ENCODE measurements around the gene BTNL8. TPM values are rescaled to one million over a fixed set of nuclear protein-coding genes. Genes with fewer than 3 reads are reported as not detected.

BTNL8 gene
- total RNA-seq, 4 donors from 2014 or later: not detected

DNA sequence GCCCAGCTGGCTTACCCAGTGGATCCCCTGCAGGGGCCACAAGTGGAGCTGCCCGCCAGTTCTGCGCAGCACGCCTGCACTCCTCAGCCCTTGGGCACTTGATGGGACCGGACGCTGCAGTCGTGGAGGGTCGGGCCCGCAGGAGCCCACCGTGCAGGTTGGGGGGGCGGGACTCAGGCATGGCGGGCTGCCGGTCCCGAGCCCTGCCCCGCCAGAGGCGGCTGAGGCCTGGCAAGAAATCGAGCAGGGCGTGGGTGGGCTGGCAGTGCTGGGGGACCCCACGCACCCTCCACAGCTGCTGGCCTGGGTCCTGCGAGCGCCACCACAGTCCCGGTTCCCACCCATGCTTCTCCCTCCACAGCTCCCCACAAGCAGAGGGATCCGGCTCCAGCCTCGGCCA, 70.4 kb downstream of the BTNL8 start:
- no peak for DNase-seq (ENCODE audit: low spot score in 2 of 2)
- Histone ChIP-seq H3K27ac (no peak overlapping the region), H3K4me1 (no peaks in the 10 kb centered on the region), H3K36me3 (no peaks in the 10 kb centered on the region), H3K27me3 (no peaks in the 10 kb centered on the region), H3K9me3 (no peaks in the 10 kb centered on the region), H3K4me3 (no peak overlapping the region)
- TF ChIP-seq, protein P1, sequence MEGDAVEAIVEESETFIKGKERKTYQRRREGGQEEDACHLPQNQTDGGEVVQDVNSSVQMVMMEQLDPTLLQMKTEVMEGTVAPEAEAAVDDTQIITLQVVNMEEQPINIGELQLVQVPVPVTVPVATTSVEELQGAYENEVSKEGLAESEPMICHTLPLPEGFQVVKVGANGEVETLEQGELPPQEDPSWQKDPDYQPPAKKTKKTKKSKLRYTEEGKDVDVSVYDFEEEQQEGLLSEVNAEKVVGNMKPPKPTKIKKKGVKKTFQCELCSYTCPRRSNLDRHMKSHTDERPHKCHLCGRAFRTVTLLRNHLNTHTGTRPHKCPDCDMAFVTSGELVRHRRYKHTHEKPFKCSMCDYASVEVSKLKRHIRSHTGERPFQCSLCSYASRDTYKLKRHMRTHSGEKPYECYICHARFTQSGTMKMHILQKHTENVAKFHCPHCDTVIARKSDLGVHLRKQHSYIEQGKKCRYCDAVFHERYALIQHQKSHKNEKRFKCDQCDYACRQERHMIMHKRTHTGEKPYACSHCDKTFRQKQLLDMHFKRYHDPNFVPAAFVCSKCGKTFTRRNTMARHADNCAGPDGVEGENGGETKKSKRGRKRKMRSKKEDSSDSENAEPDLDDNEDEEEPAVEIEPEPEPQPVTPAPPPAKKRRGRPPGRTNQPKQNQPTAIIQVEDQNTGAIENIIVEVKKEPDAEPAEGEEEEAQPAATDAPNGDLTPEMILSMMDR (IDR thresholded peaks at IDR 0.05): no peak
- TF ChIP-seq POLR2A (IDR thresholded peaks at IDR 0.05): no peak
- TF ChIP-seq EP300 (IDR thresholded peaks at IDR 0.05): no peak
- 95 to 97% methylated on average over 6 to 7 of the region's 23 CpGs for WGBS, 2 donors

DNA sequence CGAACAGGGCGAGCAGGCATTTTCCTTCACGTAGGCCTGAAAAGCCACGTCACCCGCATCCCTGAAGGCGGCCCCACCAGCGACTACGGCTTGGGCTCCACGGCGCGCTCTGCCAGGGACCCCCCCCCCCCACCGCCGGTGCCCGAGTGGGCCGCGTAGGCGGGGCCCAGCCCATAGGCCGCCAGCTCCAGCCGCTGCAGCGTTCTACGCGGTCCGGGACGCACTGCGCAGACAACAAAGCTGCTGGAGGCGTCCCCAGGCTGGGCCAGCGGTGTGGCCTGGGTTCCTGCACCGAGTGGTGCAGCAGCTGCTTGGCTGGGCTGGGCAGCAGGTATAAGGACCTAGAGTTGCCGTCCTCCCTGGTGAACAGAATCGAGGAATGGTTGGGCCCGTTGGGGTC, 71.4 kb downstream of the BTNL8 start:
- Histone ChIP-seq H3K27ac (no peak overlapping the region), H3K4me1 (no peaks in the 10 kb centered on the region), H3K9me3 (no peaks in the 10 kb centered on the region), H3K27me3 (no peaks in the 10 kb centered on the region), H3K4me3 (no peak overlapping the region), H3K36me3 (no peaks in the 10 kb centered on the region)
- TF ChIP-seq POLR2A (IDR thresholded peaks at IDR 0.05): no peak
- TF ChIP-seq, protein P1 (IDR thresholded peaks at IDR 0.05): no peak
- no peak for TF ChIP-seq EP300 (IDR thresholded peaks at IDR 0.05)
- DNase-seq (ENCODE audit: low spot score in 2 of 2): no peak
- WGBS, 2 donors: 94 to 96% methylated on average over 12 to 25 of the region's 31 CpGs

DNA sequence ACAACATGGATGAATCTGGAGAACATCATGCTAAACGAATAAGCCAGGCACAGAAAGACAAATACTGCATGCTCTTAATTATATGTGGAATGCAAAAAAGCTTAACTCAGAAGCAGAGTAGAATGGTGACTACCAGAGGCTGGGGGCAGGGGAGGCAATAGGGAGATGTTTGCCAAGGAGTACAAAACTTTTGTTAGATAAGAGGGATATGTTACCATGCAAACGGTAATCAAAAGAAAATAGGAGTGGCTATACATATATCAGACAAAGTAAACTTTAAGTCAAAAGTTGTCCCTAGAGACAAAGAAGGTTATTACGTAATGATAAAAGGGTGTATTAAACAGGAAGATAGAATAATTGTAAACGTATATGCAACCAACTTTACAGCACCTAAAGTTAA, 71.9 kb downstream of the BTNL8 start:
- TF ChIP-seq EP300 (IDR thresholded peaks at IDR 0.05): no peak
- no peak for TF ChIP-seq POLR2A (IDR thresholded peaks at IDR 0.05)
- TF ChIP-seq, protein P1 (IDR thresholded peaks at IDR 0.05): no peak
- no peak overlapping the region for H3K27ac ChIP-seq
- H3K27me3 ChIP-seq: no peaks in the 10 kb centered on the region
- no peaks in the 10 kb centered on the region for H3K9me3 ChIP-seq
- no peaks in the 10 kb centered on the region for H3K36me3 ChIP-seq
- no peak for DNase-seq (ENCODE audit: low spot score in 2 of 2)
- 79 to 81% methylated on average over 4 of the region's 4 CpGs for WGBS, 2 donors
- H3K4me3 ChIP-seq: no peak overlapping the region
- no peaks in the 10 kb centered on the region for H3K4me1 ChIP-seq

DNA sequence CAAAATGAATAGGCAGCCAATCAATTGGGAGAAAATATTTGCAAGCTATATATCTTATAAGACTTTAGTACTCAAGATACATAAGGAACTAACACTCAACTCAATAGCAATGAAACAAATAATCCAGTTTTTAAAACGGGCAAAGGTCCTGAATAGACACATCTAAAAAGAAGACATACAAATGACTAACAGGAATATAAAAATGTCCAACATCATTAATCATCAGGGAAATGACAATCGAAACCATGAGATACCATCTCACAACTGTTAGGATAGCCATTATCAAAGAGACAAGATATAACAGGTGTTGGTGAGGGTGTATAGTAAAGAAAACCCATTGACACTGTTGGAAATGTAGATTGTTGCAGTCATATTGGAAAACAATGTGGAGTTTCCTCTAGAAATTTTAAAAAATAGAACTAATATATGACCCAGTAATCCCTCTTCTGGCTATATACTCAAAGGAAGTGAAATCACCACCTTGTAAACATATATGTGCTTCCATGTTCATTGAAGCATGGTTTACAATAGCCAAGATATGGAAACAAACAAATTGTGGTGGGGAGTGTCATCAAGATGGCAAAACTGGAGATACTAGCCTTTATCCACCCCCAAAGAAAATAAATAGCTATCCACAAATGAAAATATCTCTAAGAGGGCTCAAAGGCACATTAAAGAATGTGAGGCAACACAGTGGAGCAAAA, 75.8 kb downstream of the BTNL8 start:
- H3K27ac ChIP-seq: no peak overlapping the region
- no peaks in the 10 kb centered on the region for H3K9me3 ChIP-seq
- no peaks in the 10 kb centered on the region for H3K4me1 ChIP-seq
- 86 to 88% methylated on average over 2 of the region's 2 CpGs for WGBS, 2 donors
- H3K36me3 ChIP-seq: no peaks in the 10 kb centered on the region
- DNase-seq (ENCODE audit: low spot score in 2 of 2): no peak
- H3K27me3 ChIP-seq: no peaks in the 10 kb centered on the region
- no peak for TF ChIP-seq EP300 (IDR thresholded peaks at IDR 0.05)
- TF ChIP-seq, protein P1 (IDR thresholded peaks at IDR 0.05): no peak
- no peak for TF ChIP-seq POLR2A (IDR thresholded peaks at IDR 0.05)
- H3K4me3 ChIP-seq: no peak overlapping the region

DNA sequence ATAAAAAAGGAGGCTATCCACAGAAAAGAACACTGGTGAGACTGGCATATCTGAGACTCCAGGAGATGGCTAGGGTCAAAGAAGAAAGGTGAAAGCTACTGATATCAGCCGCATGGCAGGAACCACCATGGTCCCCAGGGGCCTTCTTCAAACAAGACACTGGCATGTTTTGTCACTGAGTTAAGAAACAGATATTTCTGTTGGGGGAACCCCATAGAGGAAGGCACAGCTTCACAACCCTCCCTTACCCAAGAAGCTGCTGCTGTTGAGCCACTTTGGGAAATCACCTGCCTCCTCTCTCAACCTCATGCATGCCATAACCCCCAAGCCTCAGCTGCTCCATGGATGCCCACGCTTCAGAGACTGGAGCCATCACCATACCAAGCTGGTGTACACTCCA, 76.4 kb downstream of the BTNL8 start:
- Histone ChIP-seq H3K27ac (no peak overlapping the region), H3K4me1 (no peaks in the 10 kb centered on the region), H3K27me3 (no peaks in the 10 kb centered on the region), H3K36me3 (no peaks in the 10 kb centered on the region), H3K4me3 (no peak overlapping the region), H3K9me3 (no peaks in the 10 kb centered on the region)
- TF ChIP-seq POLR2A (IDR thresholded peaks at IDR 0.05): no peak
- TF ChIP-seq, protein P1 (IDR thresholded peaks at IDR 0.05): no peak
- TF ChIP-seq EP300 (IDR thresholded peaks at IDR 0.05): no peak
- WGBS, 2 donors: 79 to 92% methylated on average over 2 of the region's 2 CpGs
- DNase-seq (ENCODE audit: low spot score in 2 of 2): no peak

Measured in tibial nerve (tissue), 4 donors.